Activated T-cell treated with anti-CD3 and anti-CD28 coated beads for 1 hour (primary cell): ENCODE measurements around the gene ARHGEF37.

Experiments used
- DNase-seq: peaks from one replicate; pipeline ENCODE4 v3.0.0-alpha.2; 2020; ENCODE audit warnings: low read depth

ARHGEF37 gene

GRCh38 chr5:149603920-149604319 is 22.6 kb downstream of the ARHGEF37 start:
- DNase-seq = no peak

DNA sequence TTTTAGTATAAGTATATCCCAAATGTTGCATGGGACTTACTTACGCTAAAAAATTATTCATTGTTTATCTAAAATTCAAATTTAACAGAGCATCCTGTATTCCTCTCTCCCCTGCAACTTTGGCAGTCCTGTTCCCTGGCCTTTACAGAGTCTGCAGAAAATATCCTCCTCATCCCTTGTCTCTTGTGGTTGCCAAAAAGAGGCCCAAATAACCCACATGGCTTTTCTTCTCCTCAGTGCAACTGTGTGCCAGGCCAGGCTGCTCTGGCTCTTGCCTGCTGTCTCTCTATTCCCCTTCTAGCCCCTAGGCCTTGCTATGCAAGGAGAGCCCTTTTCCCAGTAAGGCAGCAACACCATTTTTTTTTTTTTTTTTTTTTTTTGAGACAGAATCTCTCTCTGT is 23.0 kb downstream of the ARHGEF37 start:
- no peak for DNase-seq

GRCh38 chr5:149605354-149605997 is 24.2 kb downstream of the ARHGEF37 start:
- no peak for DNase-seq

- DNase-seq = no peak
These were observed 24.9 kb downstream of the ARHGEF37 start for GRCh38 chr5:149605998-149606724.

DNA sequence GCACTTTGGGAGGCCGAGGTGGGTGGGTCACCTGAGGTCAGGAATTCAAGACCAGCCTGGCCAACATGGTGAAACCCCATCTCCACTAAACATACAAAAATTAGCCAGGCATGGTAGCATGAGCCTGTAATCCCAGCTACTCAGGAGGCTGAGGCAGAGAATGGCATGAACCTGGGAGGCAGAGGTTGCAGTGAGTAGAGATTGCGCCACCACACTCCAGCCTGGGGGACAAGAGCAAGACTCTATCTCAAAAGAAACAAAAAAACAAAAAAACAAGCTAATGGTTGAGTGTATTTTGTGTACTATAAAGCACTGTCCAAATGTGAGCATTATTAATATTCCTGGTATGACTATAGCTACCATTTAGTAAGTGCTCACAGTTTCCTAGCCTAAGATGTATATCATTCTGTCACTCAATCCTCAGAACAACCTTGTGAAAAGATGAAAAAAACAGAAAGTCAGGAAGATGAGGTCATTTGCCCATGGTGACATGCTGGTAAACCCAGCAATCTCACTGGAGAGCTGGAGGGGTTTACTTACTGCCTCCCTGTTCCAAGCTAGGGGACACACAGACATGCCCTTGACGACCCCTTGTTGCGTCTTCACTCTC is 27.7 kb downstream of the ARHGEF37 start:
- DNase-seq = no peak

DNA sequence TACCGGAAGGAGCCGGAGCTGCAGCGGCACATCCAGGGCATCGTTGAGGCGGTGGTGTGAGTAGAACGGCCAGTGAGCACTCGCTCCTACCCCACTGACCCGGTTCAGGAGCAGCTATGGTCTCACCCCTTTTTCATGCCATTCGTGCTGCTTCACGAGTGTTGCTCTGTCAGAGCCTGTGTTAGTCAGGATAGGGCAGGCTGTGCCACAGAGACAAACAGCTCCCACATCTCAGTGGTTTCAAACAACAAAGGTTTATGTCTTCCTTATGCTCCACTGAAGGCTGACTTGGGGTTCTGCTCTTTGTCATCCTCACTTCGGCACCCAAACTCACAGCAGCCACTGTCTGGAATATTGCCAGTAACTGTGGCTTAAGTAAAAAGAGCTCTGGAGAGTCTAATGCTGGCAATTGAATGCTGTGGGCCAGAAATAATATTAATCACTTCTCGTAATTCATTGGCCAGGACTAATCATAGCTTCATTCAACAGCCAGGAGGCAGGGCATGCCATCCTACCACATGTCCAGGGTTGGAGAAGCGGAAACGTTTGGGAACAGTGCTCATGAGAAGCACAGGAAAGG is 28.4 kb downstream of the ARHGEF37 start:
- no peak for DNase-seq

DNA sequence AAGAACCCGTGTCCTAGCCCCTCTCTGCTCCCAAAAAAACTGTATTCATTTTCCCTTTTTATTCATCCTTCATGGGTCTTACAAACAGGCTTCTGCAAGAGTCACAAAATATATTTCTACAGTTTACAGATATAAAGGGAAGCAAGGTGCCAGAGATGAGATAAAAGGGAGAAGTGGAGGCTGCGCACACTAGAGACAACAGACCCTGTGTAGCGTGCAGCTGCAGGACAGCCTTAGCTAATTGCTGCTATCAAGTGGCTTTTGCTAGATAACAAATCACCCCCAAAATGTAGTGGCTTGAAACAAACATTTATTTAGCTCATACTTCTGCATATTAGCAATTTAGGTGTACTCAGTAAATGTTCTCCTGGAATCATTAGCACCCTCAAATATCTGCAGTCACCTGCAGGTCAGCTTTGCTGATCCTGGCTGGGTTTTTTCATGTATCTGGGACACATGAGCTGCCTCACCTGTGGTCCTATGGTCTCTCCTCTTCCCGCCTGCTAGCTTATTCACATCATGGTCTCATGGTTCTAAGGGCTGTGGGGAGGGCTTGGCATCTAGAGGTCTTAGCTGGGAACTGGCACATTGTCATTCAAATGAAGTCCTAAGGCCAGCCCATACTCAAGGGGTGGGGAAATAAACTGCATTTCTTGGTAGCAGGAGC is 29.4 kb downstream of the ARHGEF37 start:
- no peak for DNase-seq

DNA sequence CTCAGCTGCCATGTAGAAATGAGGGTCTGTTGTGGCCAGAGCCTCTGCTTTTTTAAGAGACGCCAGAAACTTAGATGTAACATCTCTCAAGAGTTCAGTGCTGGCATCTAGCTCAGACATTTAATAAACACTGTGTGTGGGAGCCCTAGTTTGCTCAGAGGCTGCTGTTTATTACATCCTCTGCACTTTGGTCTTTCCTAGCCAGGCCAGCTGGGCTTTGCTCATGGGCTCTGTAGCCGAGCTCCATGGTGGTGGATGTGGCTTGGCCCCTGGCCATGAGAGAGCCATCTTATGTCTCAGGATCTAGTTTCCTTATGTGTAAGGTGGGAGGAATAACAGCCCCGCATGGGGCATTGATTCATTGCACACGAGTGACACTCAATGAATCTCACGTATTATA is 30.0 kb downstream of the ARHGEF37 start:
- no peak for DNase-seq

GRCh38 chr5:149614034-149614907 is 33.0 kb downstream of the ARHGEF37 start:
- no peak for DNase-seq

DNA sequence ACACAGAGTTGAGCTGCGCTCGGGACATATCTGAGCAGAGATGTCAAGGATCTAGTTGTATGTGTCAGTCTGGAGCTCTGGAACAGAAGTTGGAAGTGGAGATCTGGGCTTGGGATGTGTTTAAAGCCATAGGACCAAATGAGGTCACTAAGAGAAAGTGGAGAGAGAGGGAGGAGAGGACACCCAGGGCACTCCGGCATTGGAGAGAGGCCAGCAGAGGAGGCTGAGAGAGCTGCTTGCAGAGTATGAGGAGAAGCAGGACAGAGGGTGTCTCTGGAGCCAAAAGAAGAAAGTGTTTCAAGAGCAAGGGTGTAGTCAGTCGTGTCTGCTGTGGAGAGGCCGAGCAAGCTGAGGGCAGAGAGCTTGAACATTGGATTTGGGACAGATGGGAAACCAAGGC is 34.7 kb downstream of the ARHGEF37 start:
- no peak for DNase-seq

- DNase-seq = no peak
These were observed 35.5 kb downstream of the ARHGEF37 start for GRCh38 chr5:149616727-149617285.

- DNase-seq = no peak
These were observed 36.5 kb downstream of the ARHGEF37 start for GRCh38 chr5:149617760-149618306.

DNA sequence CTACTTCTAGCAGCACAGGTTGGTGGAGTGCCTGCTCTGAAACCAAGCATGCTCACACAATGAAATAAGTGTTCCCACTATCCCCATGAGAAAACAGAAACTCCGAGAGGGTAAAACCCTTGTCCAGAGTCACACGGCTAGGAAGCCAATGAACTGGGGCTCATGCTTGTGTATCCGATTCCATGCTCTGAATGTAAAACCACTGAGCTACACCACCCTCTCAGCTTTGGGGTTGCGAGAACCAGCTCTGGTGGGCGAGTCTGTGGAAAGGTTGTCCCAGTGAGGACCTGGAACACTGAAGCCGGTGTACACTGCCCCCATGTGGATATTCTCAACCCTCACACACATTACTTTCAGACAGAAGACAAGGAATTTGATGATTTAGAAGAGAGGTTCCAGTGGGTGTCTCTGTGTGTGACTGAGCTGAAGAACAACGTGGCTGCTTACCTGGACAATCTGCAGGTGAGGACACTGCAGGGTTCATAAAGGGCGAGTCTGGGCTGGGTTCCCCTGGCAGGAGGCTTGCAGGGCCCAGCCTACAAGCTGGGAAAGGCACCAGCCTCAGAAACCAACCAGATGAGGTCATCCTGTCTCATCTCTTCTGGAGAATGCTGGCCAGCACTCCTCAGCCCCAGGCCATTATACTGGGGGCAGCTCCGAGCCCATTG is 37.4 kb downstream of the ARHGEF37 start:
- DNase-seq = no peak

DNA sequence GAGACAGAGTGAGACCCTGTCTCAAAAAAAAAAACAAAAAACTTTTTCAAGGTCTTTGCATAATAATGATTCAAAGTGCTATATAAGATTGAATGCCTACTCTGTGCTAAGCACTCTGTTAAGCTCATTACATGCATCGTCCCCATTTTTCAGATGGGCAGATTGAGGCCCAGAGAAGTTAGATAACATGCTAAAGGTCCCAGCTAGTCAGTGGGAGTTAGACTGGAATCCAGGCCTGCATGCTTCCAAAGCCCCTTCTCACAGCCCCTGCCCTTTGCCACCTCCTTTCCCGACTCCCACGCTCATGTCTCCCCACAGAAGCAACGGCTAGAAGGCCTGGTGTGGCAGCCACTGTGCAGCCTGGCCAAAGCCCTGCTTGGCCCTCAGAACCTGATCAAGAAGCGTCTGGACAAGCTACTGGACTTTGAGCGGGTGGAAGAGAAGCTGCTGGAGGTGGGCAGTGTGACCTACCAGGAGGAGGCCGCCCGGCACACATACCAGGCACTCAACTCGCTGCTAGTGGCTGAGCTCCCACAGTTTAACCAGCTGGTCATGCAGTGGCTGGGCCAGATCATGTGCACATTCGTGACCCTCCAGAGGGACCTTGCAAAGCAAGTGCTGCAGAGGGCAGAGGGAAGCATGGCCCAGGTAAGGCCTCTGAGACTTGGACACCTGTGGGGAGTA is 40.3 kb downstream of the ARHGEF37 start:
- no peak for DNase-seq

- no peak for DNase-seq
These were observed 41.2 kb downstream of the ARHGEF37 start for GRCh38 chr5:149622466-149622865.

GRCh38 chr5:149623473-149623872 is 42.2 kb downstream of the ARHGEF37 start:
- DNase-seq = no peak

DNA sequence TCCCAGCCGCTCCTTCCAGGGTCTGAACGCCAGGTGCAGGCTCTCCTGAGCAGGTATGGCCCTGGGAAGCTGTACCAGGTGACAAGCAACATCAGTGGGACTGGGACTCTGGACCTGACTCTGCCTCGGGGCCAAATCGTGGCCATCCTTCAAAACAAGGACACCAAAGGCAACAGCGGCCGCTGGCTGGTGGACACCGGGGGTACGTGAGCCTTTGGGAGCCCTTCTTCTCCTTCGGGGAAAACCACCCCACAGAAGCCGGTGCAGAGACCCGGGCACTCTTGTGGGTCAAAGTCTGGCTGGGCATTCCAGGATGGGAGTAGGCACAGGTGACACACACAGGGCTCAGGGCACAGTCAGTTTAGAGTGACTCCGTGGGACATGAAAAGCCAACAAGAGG is 45.8 kb downstream of the ARHGEF37 start:
- DNase-seq = no peak

DNA sequence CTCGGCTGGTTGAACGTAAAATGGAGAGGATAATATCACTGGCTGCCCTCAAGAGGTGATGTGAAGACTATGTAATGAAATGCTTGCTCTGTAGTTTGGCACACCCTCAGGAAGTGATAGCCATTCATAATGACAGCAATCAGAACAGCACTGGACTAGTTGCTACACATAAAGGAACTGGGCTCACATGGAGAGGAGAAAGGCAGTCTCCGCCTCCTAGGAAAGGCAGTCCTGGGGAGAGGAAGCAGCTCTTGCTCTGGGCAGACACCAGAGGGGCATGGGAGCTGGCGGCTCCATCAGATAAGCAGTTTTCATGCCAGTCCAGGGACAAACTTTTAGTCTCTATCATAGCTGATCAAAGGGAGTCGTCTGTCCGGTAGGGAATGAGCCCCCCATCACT is 46.9 kb downstream of the ARHGEF37 start:
- DNase-seq = no peak

GRCh38 chr5:149628846-149629388 is 47.6 kb downstream of the ARHGEF37 start:
- DNase-seq = no peak
